ENCODE measurements around the gene MBD4. TPM values are rescaled to one million over a fixed set of nuclear protein-coding genes. Genes with fewer than 3 reads are reported as not detected.

The MBD4 gene
- total RNA-seq, 6 donors from 2014 or later: 22.3 to 43.2 (median 34.6) TPM

DNA sequence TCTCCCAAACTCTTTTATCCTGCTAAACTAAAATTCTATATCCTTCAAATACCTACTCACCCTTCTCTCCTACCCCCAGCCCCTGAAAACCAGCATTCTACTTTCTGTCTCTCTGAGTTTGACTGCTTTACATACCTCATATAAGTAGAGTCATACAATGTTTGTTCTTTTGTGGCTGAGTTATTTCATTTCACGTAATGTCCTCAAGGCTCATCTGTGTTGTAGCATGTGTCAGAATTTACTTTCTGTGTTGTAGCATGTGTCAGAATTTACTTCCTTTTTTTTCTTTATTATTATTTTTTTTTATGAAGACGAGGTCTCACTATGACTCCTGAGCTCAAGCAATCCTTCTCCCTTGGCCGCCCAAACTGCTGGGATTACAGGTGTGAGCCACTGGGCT, 20.4 kb upstream of the MBD4 start:
- no peaks in the 10 kb centered on the region for H3K27me3 ChIP-seq
- ATAC-seq (ENCODE audit: low FRiP score in 2 of 2) (no peak), DNase-seq (no peak)
- TF ChIP-seq EP300 (IDR thresholded peaks at IDR 0.05): no peak
- TF ChIP-seq, protein P1, sequence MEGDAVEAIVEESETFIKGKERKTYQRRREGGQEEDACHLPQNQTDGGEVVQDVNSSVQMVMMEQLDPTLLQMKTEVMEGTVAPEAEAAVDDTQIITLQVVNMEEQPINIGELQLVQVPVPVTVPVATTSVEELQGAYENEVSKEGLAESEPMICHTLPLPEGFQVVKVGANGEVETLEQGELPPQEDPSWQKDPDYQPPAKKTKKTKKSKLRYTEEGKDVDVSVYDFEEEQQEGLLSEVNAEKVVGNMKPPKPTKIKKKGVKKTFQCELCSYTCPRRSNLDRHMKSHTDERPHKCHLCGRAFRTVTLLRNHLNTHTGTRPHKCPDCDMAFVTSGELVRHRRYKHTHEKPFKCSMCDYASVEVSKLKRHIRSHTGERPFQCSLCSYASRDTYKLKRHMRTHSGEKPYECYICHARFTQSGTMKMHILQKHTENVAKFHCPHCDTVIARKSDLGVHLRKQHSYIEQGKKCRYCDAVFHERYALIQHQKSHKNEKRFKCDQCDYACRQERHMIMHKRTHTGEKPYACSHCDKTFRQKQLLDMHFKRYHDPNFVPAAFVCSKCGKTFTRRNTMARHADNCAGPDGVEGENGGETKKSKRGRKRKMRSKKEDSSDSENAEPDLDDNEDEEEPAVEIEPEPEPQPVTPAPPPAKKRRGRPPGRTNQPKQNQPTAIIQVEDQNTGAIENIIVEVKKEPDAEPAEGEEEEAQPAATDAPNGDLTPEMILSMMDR (IDR thresholded peaks at IDR 0.05): no peak
- TF ChIP-seq POLR2A (IDR thresholded peaks at IDR 0.05): no peak
- no peak for TF ChIP-seq POLR2AphosphoS5 (IDR thresholded peaks at IDR 0.05)
- peaks cover 0 to 65% (median 16%) of the 10 kb centered on the region in 4 donors for H3K36me3 ChIP-seq
- no peak overlapping the region for H3K4me3 ChIP-seq
- no peaks in the 10 kb centered on the region for H3K9me3 ChIP-seq
- no peak overlapping the region for H3K27ac ChIP-seq
- no peaks in the 10 kb centered on the region for H3K4me1 ChIP-seq
- 85 to 95% methylated on average over 3 of the region's 3 CpGs for WGBS, 2 donors

DNA sequence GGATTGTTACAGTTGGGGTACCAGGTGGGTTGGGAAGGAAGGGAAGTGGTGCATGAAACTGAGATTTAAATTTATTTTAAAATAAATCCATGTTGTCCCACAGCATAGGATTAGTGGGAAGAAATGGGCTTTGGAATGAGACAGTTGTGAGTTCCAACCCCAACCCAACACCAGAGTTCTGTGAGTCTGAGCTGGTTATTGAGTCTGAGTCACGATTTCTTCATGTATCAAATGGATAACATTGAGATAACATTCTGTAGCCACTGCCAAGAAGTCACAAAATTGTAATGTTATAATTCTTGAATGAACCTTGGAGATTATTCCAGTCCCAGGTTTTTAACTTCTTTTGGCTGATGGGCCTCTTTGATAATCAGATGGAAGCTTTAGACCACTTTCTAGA, 14.0 kb upstream of the MBD4 start:
- no peak for TF ChIP-seq EP300 (IDR thresholded peaks at IDR 0.05)
- TF ChIP-seq POLR2AphosphoS5 (IDR thresholded peaks at IDR 0.05): no peak
- TF ChIP-seq, protein P1 (IDR thresholded peaks at IDR 0.05): no peak
- TF ChIP-seq POLR2A (IDR thresholded peaks at IDR 0.05): no peak
- Histone ChIP-seq H3K4me1 (no peaks in the 10 kb centered on the region), H3K27me3 (no peaks in the 10 kb centered on the region), H3K4me3 (no peak overlapping the region), H3K9me3 (no peaks in the 10 kb centered on the region), H3K36me3 (peaks cover 0 to 74% (median 14%) of the 10 kb centered on the region in 4 donors), H3K27ac (no peak overlapping the region)
- 84 to 100% methylated on average over 1 of the region's 1 CpG for WGBS, 2 donors
- ATAC-seq (ENCODE audit: low FRiP score in 2 of 2): no peak
- no peak for DNase-seq

DNA sequence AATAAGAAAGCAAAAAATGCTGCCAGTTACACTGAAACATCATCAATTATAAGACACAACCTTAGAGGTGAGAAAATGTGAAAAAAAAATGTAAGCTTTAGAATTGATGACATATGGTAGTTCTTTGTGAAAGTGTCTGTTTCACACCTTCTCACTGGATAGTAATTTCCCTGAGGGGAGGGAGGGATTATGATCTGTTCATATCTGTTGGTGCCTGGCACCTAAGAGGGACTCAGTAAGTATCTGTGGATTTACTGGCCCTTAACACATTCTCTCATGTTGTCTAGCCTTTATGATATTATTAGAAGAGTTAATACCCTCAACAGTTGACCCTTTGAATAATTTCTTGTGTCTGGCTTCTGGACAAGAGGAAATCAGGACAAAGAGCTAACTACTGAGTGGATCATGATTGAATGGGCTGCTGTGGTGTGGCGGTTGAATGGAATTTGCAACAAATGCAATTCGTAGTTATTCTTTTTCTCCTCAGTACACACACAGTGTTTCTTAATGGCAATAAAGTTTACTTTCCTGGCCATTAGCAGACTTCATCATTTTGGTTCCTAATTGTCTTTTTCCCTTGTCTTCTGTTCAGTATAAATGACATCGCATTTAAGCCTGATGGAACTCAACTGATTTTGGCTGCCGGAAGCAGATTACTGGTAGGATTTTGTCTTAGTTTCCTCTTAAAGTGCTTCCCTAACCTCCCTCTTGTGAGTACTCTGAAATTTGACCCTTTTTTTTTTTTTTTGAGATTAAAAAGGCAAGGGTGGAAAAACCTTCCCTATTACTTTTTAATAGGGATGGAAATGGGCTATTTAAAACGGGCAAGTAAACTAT, 9.7 kb upstream of the MBD4 start:
- peaks cover 0 to 9% (median 4%) of the 10 kb centered on the region in 4 donors for H3K4me1 ChIP-seq
- no peaks in the 10 kb centered on the region for H3K27me3 ChIP-seq
- H3K4me3 ChIP-seq: no peak overlapping the region
- no peak for ATAC-seq (ENCODE audit: low FRiP score in 2 of 2)
- no peaks in the 10 kb centered on the region for H3K9me3 ChIP-seq
- TF ChIP-seq EP300 (IDR thresholded peaks at IDR 0.05) (no peak), POLR2AphosphoS5 (IDR thresholded peaks at IDR 0.05) (no peak), POLR2A (IDR thresholded peaks at IDR 0.05) (no peak)
- TF ChIP-seq, protein P1 (IDR thresholded peaks at IDR 0.05): no peak
- 62 to 65% methylated on average over 5 of the region's 5 CpGs for WGBS, 2 donors
- peaks cover 0 to 35% (median 7%) of the 10 kb centered on the region in 4 donors for H3K36me3 ChIP-seq
- H3K27ac ChIP-seq: no peak overlapping the region
- DNase-seq: no peak

DNA sequence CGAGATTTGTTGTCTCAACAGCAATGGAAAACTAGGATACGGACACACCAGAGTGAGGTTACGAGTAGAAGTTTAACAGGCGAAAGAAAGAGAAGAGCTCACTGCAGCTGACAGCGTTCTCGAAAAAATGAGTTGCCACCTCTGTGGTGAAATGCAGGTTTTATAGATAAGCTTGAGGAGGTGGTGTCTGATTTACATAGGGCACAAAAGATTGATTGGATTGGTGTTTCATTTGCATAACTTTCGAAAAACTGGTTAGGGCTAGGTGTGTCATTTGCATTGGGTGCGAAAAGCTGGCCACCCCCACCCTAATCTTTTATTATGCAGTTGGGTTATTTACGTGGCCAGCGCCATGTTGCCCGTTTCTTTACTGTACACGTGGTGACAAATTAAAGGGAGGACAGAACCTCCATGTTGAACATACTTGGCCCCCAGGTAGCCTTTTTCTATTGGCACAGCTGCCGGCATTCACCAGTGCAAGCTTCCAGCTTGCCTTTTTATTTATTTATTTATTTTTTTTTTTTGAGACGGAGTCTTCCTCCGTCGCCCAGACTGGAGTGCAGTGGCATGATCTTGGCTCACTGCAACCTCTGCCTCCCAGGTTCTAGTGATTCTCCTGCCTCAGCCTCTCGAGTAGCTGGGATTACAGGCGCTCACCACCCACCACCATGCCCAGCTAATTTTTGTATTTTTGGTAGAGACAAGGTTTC, 8.6 kb upstream of the MBD4 start:
- WGBS, 2 donors: 93 to 94% methylated on average over 18 of the region's 18 CpGs
- H3K27me3 ChIP-seq: no peaks in the 10 kb centered on the region
- no peak overlapping the region for H3K27ac ChIP-seq
- no peaks in the 10 kb centered on the region for H3K9me3 ChIP-seq
- no peak for TF ChIP-seq POLR2A (IDR thresholded peaks at IDR 0.05)
- no peak for TF ChIP-seq EP300 (IDR thresholded peaks at IDR 0.05)
- TF ChIP-seq POLR2AphosphoS5 (IDR thresholded peaks at IDR 0.05): no peak
- TF ChIP-seq, protein P1 (IDR thresholded peaks at IDR 0.05): no peak
- no peak for ATAC-seq (ENCODE audit: low FRiP score in 2 of 2)
- H3K36me3 ChIP-seq: peaks cover 0 to 26% (median 5%) of the 10 kb centered on the region in 4 donors
- no peak overlapping the region for H3K4me3 ChIP-seq
- H3K4me1 ChIP-seq: peaks cover 5 to 20% (median 9%) of the 10 kb centered on the region in 4 donors
- no peak for DNase-seq

Measured in upper lobe of left lung (tissue), 6 donors.